GM19397 (cell line): ENCODE results near the gene MME.

Source experiments
- ATAC-seq: cut with Tn5 transposase; IDR thresholded peaks from one replicate; pipeline ENCODE4 v1.9.1; 2021; ENCODE audit warnings: mild to moderate bottlenecking, moderate library complexity; ENCODE audit not compliant: unreplicated experiment

MME gene

DNA sequence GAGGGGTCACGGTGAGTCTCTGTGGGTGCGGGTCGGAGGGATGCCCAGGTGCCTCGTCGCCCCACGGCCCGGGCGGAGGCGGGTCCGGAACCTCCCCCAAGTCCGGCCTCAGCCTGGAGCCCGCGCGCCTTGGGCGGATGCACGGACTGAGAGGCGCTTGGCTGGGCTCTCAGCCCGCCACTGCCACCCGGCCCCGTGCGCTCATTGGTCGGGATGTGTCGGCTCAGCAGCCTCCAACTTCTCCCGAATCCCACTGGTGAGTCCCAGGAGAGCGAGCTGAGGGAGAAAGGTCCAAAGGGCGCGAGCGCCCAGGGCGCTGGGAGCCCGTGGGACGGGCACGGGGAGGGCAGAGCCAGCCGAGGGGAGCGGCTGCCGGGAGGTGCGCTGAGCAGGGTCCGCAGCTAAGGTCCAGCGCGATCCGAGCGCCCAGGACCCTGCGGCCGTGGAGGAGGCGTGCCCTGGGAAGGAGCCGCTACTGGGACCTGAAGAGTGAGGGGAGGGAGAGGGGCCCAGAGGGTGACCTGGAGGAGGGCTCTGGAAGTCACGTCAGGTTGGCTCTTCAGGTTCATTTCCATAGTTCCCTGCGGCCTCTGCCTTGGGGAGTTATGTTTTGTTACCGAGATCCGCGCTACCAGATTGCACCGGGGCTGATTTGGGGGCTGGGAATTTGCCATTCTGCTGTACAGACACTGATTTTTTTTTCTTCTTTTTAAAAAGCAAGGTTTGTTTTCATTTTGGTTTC lies at the start of gene MME:
Gene MME (plus strand): TSS at position 574 of the 742 bp plus-strand sequence. CDS start 3,849 bp downstream, outside the sequence.
- no peak for ATAC-seq

DNA sequence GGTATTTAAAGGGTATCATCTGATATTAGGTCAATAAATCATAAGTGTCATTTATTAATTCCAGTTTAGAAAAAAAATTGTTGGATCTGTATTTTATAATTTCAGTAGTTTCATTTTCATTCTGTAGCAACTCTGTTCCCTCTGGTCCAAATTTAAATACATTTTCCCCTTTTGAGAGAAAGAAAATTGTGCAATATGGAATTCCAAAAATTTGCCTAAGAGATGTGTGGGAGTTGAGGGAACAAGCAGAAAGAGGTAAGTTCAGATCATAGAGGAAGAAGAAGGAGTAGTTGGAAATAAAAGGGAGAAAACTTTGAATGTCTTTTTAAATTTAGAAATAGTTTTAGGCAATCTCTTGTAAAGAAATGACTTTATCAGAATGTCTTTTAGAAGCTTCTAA lies 48.9 kb upstream of the MME start:
- ATAC-seq, result no peak

DNA sequence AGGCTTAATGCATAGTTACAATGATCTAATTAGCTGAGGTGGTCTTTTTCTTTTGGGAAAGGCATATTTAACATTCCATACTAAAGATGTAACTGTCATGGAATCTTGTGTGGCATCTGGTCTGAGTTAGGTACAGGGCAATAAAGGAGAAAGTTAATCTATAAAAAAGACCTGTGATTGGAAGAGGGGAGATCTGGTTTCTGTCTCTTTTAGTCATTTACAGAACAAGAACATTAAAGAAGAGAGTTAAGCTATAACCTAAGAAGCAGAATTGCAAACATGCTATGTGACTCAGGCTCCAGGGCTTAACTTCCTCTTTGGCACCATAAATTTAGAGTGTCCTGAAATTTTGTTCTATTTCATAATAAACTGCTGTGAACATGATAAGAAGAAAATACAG lies 47.2 kb upstream of the MME start:
- no peak for ATAC-seq

DNA sequence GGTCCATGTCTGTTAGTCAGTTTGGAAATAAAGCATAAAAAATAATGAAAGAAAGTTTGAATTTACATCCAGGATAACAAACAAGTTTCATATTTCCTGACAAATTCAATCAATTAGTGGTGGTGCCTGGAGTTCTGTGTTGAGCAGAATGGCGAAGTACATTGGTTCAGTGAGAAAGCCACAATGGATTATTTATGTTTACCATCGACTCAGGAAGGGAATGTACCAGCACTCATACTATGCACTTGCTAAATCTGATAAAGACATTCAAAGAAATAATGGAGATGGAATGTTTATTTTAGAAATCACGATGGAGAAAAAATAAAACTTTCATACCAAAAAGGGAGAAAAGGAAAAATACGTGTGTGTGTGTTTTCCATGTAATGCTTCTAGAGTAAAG lies 45.3 kb upstream of the MME start:
- ATAC-seq, result no peak

DNA sequence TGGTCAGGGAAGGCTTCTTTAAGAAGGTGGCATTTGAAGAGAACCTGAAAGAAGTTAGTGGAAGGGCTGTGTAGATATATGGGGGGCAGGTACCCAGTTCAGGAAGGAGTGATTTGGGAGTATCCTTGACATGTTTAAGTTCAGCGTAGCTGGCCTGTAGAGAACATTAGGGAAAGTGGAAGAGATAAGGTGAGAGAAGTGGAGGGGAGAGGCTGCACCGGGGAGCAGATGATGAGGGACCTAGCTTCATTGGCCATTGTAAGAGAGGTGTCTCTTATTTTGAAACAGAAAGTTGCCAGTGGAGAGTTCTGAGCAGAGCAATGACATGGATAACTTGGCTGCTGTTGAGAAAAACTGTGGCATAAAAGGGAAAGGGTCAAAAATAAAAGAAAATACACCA lies 44.6 kb upstream of the MME start:
- ATAC-seq, result no peak

DNA sequence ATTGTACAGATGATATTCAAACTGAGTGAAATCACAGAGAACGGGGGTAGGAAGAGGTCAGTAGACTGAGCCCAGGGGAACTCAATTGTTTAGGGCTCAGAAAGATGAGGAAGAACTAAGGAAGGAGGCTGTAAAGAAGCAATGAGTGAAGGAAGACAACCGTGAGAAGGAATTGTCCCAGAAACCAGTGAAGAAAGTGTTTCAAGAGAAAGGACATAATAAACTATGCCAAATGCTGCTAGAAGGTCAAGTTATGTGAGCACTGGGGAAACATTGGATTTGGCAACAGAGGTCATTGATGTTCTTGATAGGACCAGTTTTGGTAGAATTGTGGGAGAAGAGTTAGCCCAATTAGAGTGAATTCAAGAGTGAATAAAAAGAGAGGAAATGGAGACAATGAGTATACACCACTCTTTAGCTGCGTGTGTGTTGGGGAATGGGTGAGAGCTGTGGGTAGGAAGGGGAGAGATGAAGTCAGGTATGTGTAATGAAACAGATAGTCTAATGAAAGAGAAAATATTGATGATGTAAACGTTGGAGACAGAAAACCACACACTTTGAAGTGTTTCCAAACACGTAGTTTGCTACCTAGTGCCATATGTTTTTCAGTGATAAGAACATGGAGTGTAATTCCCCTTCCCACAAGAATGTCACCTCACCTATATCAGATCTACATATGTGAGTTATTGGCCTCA lies 42.5 kb upstream of the MME start:
- ATAC-seq, result no peak

DNA sequence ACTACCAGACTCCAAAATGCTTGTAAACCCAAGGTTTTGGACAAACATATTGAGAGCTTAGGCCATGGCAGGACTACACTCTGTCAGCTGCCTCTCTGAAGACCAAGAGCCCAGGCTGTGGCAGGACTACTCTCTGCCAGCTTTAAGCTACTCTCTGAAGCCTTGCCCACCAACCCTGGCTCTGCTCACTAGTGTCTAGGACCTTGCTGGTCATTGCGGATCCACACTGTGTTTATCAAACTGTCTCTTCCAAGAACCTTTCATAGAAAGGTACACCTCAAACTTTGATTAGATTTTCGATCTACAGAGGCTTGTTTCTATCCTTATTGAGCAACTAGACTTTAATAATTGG lies 41.9 kb upstream of the MME start:
- ATAC-seq, result no peak

DNA sequence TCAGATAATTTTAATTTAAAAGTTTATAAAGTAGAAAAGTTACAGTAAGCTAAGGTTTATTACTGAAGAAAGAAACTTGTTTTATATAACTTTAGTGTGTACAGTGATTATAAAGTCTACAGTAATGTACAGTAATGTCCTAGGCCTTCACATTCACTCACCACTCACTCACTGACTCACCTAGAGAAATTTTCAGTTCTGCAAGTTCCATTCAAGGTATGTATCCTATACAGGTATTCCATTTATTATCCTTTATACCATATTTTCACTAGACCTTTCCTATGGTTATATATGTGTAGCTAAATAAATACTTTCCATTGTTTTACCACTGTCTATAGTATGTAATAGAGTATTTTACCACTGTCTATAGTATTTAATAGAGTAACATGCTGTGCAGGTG lies 33.2 kb upstream of the MME start:
- no peak for ATAC-seq

DNA sequence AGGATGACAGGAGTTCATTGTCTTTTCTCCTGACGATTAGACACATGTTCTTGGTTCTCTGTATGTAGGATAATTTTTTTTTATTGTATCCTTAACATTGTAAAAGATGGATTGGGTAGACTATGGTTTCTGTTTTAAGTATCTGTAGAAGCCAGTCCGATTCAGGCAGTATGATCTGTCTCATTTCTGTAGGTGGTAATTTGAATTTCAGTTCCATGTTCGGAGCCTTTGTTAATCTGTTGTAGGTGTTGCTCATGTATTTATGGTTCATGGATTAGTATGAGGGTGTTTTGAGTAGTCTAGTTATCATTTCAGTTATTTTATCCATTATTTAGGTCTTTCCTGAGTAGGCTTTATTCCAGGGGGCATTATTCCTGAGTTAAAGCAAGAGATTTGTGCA lies 32.4 kb upstream of the MME start:
- ATAC-seq, result no peak

DNA sequence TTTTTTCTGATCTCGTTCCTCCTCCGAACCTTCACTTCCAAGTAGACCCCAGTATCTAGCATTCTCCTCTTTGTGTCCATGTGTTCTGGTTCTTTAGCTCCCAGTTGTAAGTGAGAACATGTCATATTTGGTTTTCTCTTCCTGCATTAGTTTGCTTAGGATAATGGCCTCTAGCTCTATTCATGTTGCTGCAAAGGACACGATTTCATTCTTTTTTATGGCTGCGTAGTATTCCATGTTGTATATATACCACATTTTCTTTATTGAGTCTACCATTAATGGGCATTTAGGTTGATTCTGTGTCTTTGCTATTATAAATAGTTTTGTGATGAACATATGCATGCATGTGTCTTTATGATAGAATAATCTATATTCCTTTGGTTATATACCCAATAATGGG lies 30.2 kb upstream of the MME start:
- no peak for ATAC-seq

DNA sequence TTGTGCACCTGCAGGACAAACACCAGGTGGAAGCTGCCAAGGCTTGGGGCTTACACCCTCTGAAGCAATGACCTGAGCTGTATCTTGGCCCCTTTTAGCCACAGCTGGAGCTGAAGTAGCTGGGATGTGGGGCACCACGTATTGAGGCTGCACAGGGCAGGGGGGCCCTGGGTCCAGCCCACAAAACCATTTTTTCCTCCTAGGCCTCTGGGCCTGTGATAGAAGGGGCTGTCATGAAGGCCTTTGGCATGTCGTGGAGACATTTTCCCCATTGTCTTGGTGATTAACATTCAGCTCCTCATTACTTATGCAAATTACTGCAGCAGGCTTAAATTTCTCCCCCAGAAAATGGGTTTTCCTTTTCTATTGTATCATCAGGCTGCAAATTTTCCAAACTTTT lies 27.6 kb upstream of the MME start:
- ATAC-seq, result no peak

DNA sequence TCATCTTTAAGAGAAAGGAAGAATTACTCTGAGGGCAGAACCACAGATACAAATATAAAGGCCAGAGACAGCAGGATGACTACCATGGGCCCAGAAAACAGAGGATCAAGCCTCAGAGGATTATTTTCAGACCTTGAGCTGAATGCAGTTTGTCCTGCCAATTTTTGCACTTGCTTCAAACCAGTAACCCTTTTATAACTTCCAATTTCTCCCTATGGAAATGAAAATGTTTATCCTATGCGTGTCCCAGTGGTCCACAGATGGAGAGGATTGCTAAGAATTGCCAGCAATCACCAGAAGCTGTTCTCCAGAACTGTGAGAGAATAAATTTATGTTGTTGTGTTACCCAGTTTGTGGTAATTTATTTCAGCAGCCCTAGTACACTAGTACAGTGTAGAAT lies 26.4 kb upstream of the MME start:
- no peak for ATAC-seq

DNA sequence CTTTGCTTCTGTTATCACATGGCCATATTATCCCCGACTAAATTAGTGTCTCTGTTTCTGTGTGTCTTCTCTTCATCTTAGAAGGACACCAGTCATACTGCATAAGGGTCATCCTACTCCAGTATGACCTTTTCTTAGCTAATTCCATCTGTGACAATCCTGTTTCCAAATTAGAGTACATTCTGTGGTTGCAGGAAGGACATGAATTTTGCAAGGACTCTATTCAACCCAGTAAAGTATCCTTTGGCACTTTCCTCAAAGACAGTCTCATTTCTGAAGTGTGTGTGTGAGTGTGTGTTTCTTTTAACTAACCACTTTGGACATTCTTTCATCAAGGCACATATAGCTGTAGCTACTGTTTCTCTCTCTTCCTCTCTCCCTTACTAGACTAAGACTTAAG lies 15.2 kb upstream of the MME start:
- ATAC-seq, result no peak

DNA sequence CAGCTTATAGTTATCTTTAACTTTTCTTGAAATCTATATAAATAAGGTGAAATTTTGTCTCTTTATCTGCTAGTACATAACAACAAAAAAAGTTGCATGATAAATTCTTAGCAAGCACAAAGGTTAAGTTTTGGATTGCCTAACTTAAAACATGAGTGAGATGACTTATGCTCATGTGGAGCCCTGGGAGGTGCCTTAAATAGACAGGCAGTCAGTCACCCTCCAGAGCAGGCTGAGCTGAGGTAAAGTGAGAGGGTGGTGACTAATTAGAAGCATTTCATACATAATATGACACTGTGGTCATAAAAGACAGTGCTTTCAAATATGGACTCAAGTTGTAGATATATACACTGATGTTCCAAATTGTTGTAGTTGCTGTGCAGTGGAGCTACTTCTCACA lies 14.6 kb upstream of the MME start:
- ATAC-seq, result no peak

DNA sequence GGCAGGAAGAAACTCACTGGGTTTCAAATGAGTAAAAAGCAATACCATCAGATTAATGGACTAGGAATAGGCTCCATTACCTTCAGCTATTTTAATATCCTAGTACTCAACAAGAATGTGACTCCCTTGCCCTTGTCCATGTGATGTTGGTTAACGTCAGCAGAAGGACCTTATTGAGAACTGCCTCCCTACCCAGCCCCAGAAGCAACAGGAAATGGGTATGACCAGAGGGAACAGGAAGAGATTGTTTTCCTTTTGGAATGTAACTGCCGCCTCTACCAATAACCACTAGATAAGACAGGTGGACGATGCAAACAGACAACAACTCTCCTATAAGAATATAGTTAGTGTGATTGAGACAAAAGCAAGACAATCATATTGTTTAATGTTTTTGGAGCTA lies 10.4 kb upstream of the MME start:
- ATAC-seq, result no peak

DNA sequence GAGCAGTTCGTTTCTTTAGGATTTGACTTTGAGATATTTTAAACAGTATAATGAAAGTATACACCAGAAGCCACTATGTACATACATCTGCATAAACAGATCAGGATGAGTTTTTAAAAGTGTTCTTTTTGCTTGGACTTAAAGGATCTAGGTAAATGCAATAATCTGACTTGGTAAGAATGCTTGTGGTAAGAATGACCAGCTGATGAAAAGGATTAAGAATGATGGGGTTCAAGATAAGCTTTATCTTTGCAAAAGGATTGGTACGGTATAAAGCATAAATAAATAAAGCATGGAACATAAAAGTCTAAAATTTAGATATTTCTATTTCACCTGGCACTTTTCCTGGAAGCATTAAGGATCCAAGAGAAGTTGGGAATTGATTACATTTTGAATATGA lies 9.8 kb upstream of the MME start:
- ATAC-seq, result no peak

DNA sequence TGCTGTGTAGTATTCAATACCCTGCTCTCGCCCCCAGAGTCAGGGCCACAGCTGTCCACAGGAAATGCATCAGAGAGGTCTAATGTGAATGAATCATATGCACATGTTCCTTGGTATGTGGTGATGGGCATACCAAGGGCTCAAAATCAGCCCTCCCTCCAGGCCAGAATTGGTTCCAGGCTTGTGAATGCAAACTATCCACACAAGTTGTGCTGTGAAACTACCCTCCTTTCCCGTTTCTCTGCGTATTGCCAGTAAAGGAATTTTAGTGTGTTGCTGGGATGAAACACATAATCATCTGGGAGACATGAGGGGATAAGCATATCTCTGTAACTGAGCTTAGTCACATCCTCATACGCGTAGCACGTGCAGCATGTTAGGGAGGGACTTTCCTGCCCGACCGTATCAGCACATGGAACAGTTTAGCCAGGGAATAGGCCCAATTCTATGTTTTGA lies 9.2 kb upstream of the MME start:
- no peak for ATAC-seq

DNA sequence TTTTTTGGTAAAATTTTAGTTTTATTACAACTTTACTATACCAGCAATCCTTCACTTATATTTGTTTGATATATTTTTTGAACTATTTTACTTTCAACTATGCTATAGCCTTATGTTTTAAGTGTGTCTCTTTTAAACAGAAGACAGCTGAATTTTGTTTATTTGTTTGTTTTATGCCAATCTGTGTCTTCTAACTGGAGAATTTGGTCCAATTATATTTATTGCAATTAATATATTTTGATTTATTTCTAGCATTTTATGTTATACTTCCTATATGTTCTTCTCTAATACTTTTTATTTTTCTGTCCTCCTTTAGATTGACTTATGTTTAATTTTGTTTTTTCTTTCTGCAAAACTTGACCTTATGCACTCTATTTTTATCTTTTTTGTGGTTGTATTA lies 4.9 kb upstream of the MME start:
- ATAC-seq, result no peak

DNA sequence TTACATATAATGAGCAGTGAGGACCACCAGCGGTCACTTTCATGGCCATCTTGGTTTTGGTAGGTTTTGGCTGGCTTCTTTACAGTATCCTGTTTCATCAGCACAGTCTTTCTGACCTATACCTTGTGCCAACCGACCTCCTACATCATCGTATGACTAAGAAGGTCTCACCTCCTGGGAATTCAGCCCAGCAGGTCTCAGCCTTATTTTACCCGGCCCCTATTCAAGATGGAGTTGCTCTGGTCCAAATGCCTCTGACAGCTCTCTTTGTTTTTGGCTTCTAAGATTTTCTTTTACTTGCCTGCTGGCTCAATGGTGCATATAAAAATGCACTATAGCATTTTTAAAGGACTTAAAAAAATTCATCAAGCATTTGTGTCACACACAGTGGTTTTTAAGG lies 3.2 kb upstream of the MME start:
- no peak for ATAC-seq

DNA sequence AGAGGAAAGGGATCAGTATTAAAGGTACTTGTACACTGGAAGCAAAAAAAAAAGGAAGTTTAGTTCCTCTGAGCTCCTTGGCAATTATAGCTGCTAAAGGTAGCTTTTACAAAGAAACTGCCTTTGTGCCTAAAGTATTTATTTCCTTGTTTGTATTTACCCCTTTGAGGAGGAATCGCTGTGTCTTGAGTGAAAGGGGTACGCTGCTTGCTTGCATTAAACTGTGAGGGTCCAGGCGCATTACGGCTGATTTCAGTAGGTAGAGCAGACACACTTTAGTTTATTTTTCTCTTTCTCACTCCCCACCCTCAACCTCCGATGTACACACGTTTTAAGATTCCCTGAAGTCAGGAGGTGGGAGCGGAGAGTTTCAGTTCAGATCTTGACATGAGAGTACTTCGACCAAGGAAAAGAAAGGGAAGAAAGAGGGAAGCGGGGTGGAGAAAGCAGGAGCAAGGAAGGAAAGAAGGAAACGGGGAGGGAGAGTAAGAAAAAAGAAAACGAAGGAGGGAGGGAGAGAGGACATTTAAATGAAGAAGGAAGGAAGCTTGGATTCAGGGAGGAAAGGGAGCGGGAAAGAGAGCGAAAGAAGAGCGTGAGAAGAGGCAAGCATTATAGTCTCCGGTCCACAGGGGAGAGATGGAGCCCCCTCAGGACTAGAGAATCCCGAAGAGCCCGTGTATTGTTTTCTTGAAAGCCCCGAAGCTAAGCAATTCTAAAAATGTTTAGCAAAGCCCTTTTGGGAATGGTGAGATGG lies 1.2 kb upstream of the MME start:
- no peak for ATAC-seq

DNA sequence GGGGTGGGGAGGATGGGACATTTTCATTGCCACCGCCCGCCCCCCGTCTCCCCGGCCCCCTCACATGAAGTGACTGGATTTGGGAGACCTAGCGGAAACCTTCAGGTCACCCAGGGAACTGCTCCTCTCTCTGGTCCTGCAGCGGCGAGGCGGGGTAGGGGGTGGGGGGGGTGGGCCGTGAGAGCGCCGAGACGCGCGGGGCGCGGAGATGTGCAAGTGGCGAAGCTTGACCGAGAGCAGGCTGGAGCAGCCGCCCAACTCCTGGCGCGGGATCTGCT lies 712 bp upstream of the MME start:
- ATAC-seq, result no peak

DNA sequence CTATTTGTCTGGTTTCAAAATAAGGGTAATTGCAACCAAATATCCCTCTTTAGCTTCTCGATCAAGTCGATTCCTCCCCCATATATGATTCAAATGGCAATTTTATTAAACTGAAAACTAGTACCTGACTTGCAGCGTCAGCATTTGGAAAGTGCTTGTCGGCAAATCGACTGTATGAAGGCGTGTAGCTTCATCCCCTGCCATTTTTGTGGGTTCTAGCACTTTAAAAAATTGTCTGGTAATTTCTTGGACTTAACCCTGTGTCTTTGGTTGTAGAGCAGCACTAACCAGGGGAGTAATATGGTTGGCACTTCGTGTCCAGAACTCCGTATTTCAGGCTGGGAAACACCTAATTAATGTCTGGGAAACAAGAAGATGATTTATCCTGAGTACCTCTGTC lies 573 bp downstream of the MME start:
- no peak for ATAC-seq
